ENCODE measurements around the gene OR51B2. TPM values are rescaled to one million over a fixed set of nuclear protein-coding genes. Genes with fewer than 3 reads are reported as not detected.

The OR51B2 gene
- total RNA-seq, 1 experiment from 2014 or later: not detected

DNA sequence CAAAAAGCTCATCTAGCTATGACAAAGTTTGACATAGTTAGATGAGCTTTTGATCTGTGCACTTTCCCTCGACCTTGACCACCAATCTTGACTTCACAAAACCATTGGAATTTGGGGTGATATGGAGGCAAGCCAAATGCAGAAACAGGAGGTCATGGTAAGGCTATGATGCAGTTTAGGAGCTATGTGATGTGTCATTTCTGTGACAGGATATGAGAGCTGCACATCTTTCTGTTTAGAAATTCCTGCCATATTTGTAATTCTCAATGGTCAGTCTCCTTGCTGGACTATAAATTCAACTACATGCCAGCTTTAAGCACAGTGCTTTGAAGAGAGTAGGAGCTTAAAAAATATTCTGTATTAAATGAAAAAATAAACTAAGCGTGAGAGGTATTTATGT lies 40.1 kb upstream of the OR51B2 start:
- Histone ChIP-seq H2AFZ (ENCODE audit: low read length) (no peak overlapping the region), H2BK120ac (ENCODE audit: low read depth, low read length, poor library complexity, severe bottlenecking) (no peak overlapping the region), H2BK5ac (ENCODE audit: insufficient read length, low read length) (no peak overlapping the region), H3K18ac (ENCODE audit: insufficient read length, low read depth, low read length) (no peak overlapping the region), H3K9ac (ENCODE audit: extremely low read depth, insufficient read length, low read length) (no peak overlapping the region), H3K23ac (ENCODE audit: insufficient read length, low read depth, low read length) (no peak overlapping the region), H3T11ph (ENCODE audit: low read length) (no peak overlapping the region), H3K14ac (ENCODE audit: insufficient read depth, low read length) (no peak overlapping the region), H4K91ac (ENCODE audit: insufficient read length, low read depth, low read length) (no peak overlapping the region), H3K27me3 (ENCODE audit: insufficient read depth, low read length) (no peaks in the 10 kb centered on the region), H4K5ac (ENCODE audit: insufficient read length, low read depth, low read length) (no peak overlapping the region), H3K23me2 (ENCODE audit: insufficient read length, low read depth, low read length, poor library complexity, severe bottlenecking) (no peaks in the 10 kb centered on the region), H3K4me2 (ENCODE audit: insufficient read depth, insufficient read length, low read length) (no peak overlapping the region), H3K4me1 (ENCODE audit: insufficient read depth, low read length) (no peaks in the 10 kb centered on the region; the same call in 1 of the 2 replicates), H2BK12ac (ENCODE audit: insufficient read length, low read depth, low read length) (no peak overlapping the region), H3K9me3 (ENCODE audit: control insufficient read depth, low read depth, low read length) (no peaks in the 10 kb centered on the region), H3K79me2 (ENCODE audit: insufficient read depth, low read length) (no peaks in the 10 kb centered on the region), H2BK15ac (ENCODE audit: low read depth, low read length) (no peak overlapping the region), H3K4ac (ENCODE audit: low read depth, low read length) (no peak overlapping the region), H2BK20ac (ENCODE audit: low read depth, low read length, poor library complexity, severe bottlenecking) (no peak overlapping the region), H4K8ac (replicated peaks; ENCODE audit: insufficient read length, low read depth, low read length) (no peak overlapping the region), H3K79me1 (ENCODE audit: insufficient read depth, low read depth, low read length, poor library complexity, severe bottlenecking) (no peaks in the 10 kb centered on the region), H4K20me1 (ENCODE audit: control insufficient read depth, insufficient read depth, insufficient read length) (no peaks in the 10 kb centered on the region), H3K27ac (ENCODE audit: insufficient read length, low read depth, low read length) (no peak overlapping the region), H3K56ac (ENCODE audit: insufficient read length, low read depth, low read length) (no peak overlapping the region), H2AK5ac (ENCODE audit: insufficient read length, low read length) (no peak overlapping the region)
- Mint-ChIP-seq H3K4me1 (peaks cover 5 to 12% of the 10 kb centered on the region in 2 experiments), H3K9me3 (no peaks in the 10 kb centered on the region), H3K27me3 (ENCODE audit: low read depth) (no peaks in the 10 kb centered on the region), H3K27ac (no peak overlapping the region), H3K4me3 (no peak overlapping the region), H3K36me3 (ENCODE audit: insufficient read depth in 1 of 3, low read depth in 3 of 3) (no peaks in the 10 kb centered on the region; a peak in 1 of 7 replicates)
- DNase-seq: no peak
- no CpG with 5 or more reads among the region's 2 CpGs for WGBS (ENCODE audit: extremely low coverage, insufficient read length, low lambda C conversion rate)
- TF ChIP-seq, protein P1, sequence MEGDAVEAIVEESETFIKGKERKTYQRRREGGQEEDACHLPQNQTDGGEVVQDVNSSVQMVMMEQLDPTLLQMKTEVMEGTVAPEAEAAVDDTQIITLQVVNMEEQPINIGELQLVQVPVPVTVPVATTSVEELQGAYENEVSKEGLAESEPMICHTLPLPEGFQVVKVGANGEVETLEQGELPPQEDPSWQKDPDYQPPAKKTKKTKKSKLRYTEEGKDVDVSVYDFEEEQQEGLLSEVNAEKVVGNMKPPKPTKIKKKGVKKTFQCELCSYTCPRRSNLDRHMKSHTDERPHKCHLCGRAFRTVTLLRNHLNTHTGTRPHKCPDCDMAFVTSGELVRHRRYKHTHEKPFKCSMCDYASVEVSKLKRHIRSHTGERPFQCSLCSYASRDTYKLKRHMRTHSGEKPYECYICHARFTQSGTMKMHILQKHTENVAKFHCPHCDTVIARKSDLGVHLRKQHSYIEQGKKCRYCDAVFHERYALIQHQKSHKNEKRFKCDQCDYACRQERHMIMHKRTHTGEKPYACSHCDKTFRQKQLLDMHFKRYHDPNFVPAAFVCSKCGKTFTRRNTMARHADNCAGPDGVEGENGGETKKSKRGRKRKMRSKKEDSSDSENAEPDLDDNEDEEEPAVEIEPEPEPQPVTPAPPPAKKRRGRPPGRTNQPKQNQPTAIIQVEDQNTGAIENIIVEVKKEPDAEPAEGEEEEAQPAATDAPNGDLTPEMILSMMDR (conservative IDR thresholded peaks at IDR 0.05): no peak
